H9 (cell line): Measurements from ENCODE around the gene UTP15. TPM values are rescaled to one million over a fixed set of nuclear protein-coding genes. Genes with fewer than 3 reads are reported as not detected.

Source experiments
- DNase-seq: peaks from one replicate; pipeline ENCODE4 v3.0.0-alpha.2; 2017
- H2AFZ ChIP-seq: one replicate; pipeline ENCODE4 v1.6.1; 2013; ENCODE audit warnings: mild to moderate bottlenecking, low read length, control low read depth, moderate library complexity
- H2AK5ac ChIP-seq: 2 replicates; pipeline ENCODE4 v1.6.1; 2013; ENCODE audit warnings: low read length, control low read depth, mixed read lengths; ENCODE audit not compliant: insufficient read length
- H2BK120ac ChIP-seq: one replicate; pipeline ENCODE4 v1.6.1; 2013; ENCODE audit warnings: low read depth, mild to moderate bottlenecking, low read length, control low read depth, inconsistent platforms; ENCODE audit not compliant: poor library complexity, severe bottlenecking
- H2BK12ac ChIP-seq: 2 replicates; pipeline ENCODE4 v1.6.1; 2013; ENCODE audit warnings: low read length, control low read depth, mixed read lengths, low read depth; ENCODE audit not compliant: insufficient read length
- H2BK15ac ChIP-seq: 2 replicates; pipeline ENCODE4 v1.6.1; 2013; ENCODE audit warnings: low read depth, low read length, control low read depth
- H2BK20ac ChIP-seq: one replicate; pipeline ENCODE4 v1.6.1; 2013; ENCODE audit warnings: low read depth, mild to moderate bottlenecking, low read length, control low read depth, inconsistent platforms; ENCODE audit not compliant: poor library complexity, severe bottlenecking
- H2BK5ac ChIP-seq: 2 replicates; pipeline ENCODE4 v1.6.1; 2013; ENCODE audit warnings: low read length, control low read depth, mixed read lengths; ENCODE audit not compliant: insufficient read length
- H3K14ac ChIP-seq: 2 replicates; pipeline ENCODE4 v1.6.1; 2013; ENCODE audit warnings: low read length, control low read depth; ENCODE audit not compliant: insufficient read depth
- H3K18ac ChIP-seq: 2 replicates; pipeline ENCODE4 v1.6.1; 2013; ENCODE audit warnings: low read depth, mild to moderate bottlenecking, mixed read lengths, low read length, control low read depth; ENCODE audit not compliant: insufficient read length
- H3K23ac ChIP-seq: 2 replicates; pipeline ENCODE4 v1.6.1; 2013; ENCODE audit warnings: low read length, control low read depth, mixed read lengths, low read depth; ENCODE audit not compliant: insufficient read length
- H3K23me2 ChIP-seq: 2 replicates; pipeline ENCODE4 v1.6.1; 2013; ENCODE audit warnings: low read depth, mild to moderate bottlenecking, mixed read lengths, low read length, control low read depth; ENCODE audit not compliant: insufficient read length, poor library complexity, severe bottlenecking
- H3K27ac ChIP-seq: 2 replicates; pipeline ENCODE4 v1.5.1; 2013; ENCODE audit warnings: low read length, control low read depth, mixed read lengths, low read depth; ENCODE audit not compliant: insufficient read length
- H3K27me3 ChIP-seq: 2 replicates; pipeline ENCODE4 v1.6.1; 2013; ENCODE audit warnings: low read length, control low read depth, inconsistent platforms; ENCODE audit not compliant: insufficient read depth
- H3K4ac ChIP-seq: 2 replicates; pipeline ENCODE4 v1.6.1; 2013; ENCODE audit warnings: low read depth, mild to moderate bottlenecking, control low read depth, inconsistent platforms, low read length, moderate library complexity
- H3K4me1 ChIP-seq: 2 replicates; pipeline ENCODE4 v1.6.1; 2013; ENCODE audit warnings: low read length, control low read depth, inconsistent platforms; ENCODE audit not compliant: insufficient read depth
- H3K4me2 ChIP-seq: 2 replicates; pipeline ENCODE4 v1.6.1; 2013; ENCODE audit warnings: low read length, control low read depth, mixed read lengths; ENCODE audit not compliant: insufficient read length, insufficient read depth
- H3K56ac ChIP-seq: 2 replicates; pipeline ENCODE4 v1.6.1; 2013; ENCODE audit warnings: low read depth, mild to moderate bottlenecking, mixed read lengths, low read length, control low read depth; ENCODE audit not compliant: insufficient read length
- H3K79me1 ChIP-seq: 2 replicates; pipeline ENCODE4 v1.6.1; 2013; ENCODE audit warnings: low read depth, mild to moderate bottlenecking, moderate library complexity, low read length, control low read depth, inconsistent platforms; ENCODE audit not compliant: insufficient read depth, poor library complexity, severe bottlenecking
- H3K79me2 ChIP-seq: 2 replicates; pipeline ENCODE4 v1.6.1; 2013; ENCODE audit warnings: low read length, control low read depth, inconsistent platforms; ENCODE audit not compliant: insufficient read depth
- H3K9ac ChIP-seq: 2 replicates; pipeline ENCODE4 v1.6.1; 2013; ENCODE audit warnings: low read length, control low read depth, mixed read lengths; ENCODE audit not compliant: insufficient read length; ENCODE audit errors: extremely low read depth
- H3K9me3 ChIP-seq: one replicate; pipeline ENCODE4 v1.6.1; 2013; ENCODE audit warnings: low read depth, low read length, inconsistent platforms; ENCODE audit not compliant: control insufficient read depth
- H3T11ph ChIP-seq: one replicate; pipeline ENCODE4 v1.6.1; 2013; ENCODE audit warnings: mild to moderate bottlenecking, low read length, control low read depth, inconsistent platforms
- H4K20me1 ChIP-seq: one replicate; pipeline ENCODE4 v1.6.1; 2013; ENCODE audit not compliant: control insufficient read depth, insufficient read length, insufficient read depth
- H4K5ac ChIP-seq: 2 replicates; pipeline ENCODE4 v1.6.1; 2013; ENCODE audit warnings: low read depth, mild to moderate bottlenecking, mixed read lengths, low read length, control low read depth; ENCODE audit not compliant: insufficient read length
- H4K8ac ChIP-seq: replicated peaks from 2 replicates; pipeline ENCODE4 v1.6.1; 2013; ENCODE audit warnings: low read length, control low read depth, mixed read lengths, low read depth; ENCODE audit not compliant: insufficient read length
- H4K91ac ChIP-seq: 2 replicates; pipeline ENCODE4 v1.6.1; 2013; ENCODE audit warnings: low read depth, mild to moderate bottlenecking, moderate library complexity, mixed read lengths, low read length, control low read depth; ENCODE audit not compliant: insufficient read length
- H3K27ac Mint-ChIP-seq, 3 experiments: 2 replicates in 2 of 3; 3 replicates in 1 of 3; pipeline ENCODE4 v1.8.0; 2020 to 2021; ENCODE audit warnings: mixed read lengths in 3 of 3, mild to moderate bottlenecking in 1 of 3, moderate library complexity in 1 of 3
- H3K27me3 Mint-ChIP-seq: 2 replicates; pipeline ENCODE4 v1.8.0; 2021; ENCODE audit warnings: low read depth, mild to moderate bottlenecking, moderate library complexity, mixed read lengths
- H3K36me3 Mint-ChIP-seq, 3 experiments: 2 replicates in 2 of 3; 3 replicates in 1 of 3; pipeline ENCODE4 v1.8.0; 2020 to 2021; ENCODE audit warnings: low read depth in 3 of 3, mixed read lengths in 3 of 3; ENCODE audit not compliant: insufficient read depth in 1 of 3
- H3K4me1 Mint-ChIP-seq, 2 experiments: 2 replicates each; pipeline ENCODE4 v1.8.0; 2020; ENCODE audit warnings: mixed read lengths in 2 of 2
- H3K4me3 Mint-ChIP-seq, 2 experiments: 2 replicates in 1 of 2; 3 replicates in 1 of 2; pipeline ENCODE4 v1.8.0; 2020 to 2021; ENCODE audit warnings: mild to moderate bottlenecking in 2 of 2, mixed read lengths in 2 of 2, moderate library complexity in 1 of 2
- H3K9me3 Mint-ChIP-seq, 2 experiments: 2 replicates in 1 of 2; 3 replicates in 1 of 2; pipeline ENCODE4 v1.8.0; 2020; ENCODE audit warnings: mild to moderate bottlenecking in 2 of 2, mixed read lengths in 2 of 2, moderate library complexity in 1 of 2
- WGBS: extraction: QIAGEN DNeasy Blood & Tissue Kit; methylation state at CpG from one replicate; pipeline ENCODE4 v1.1.7; 2013; ENCODE audit warnings: missing lambda C conversion rate, low lambda C conversion rate, mixed read lengths; ENCODE audit not compliant: insufficient read length; ENCODE audit errors: extremely low coverage; 5-methylcytosine and 5-hydroxymethylcytosine counted together
- total RNA-seq: library from RNA; stranded (reverse); gene quantifications from 2 replicates; pipeline ENCODE4 v1.2.1, GENCODE V29; 2021
- TF ChIP-seq, protein P1 (sequence below): fragments of 200-600 bp; sonication (generic); conservative IDR thresholded peaks from 3 replicates; pipeline ENCODE4 v1.8.0; 2021; ENCODE audit warnings: antibody characterized with exemption, mild to moderate bottlenecking

Gene UTP15
- total RNA-seq, 1 experiment from 2014 or later: 43.5 TPM

DNA sequence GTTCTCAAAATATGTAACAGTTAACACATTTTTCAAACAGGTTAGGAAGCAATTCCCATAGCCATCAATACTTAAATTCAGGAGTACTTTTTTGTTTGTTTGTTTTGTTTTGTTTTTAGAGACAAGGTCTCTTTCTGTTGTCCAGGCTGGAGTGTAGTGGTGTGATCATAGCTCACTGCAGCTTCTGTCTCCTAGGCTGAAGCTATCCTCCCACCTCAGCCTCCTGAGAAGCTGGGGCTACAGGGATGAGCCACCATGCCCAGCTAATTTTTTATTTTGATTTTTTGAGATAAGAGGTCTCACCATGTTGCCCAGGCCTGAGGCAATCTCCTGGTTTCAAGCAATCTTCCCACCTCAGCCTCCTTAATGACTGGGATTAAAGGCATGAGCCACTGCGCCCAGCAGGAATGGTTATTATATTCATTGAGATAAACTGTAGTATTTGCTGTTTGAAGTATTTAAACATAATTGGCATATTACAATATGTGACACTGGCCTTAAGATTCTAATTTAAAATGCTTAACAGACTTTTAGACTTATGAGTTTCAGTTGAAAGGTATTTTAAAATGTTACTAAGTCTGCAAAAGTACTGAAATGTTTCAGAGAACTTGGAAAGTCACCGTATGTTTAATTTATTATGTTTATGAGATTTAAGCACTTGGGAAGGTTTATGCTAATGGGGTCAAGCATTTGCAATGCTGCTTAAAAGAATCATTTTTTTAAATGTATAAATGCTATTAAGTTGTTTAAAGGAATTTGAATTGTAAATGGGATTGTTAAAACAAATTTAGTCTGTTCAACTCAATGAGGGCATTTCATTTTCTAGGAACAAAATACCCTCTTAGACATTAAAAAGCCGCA lies 17.0 kb downstream of the UTP15 start:
- Histone ChIP-seq H3T11ph (no peak overlapping the region), H3K4me2 (no peak overlapping the region), H4K91ac (no peak overlapping the region), H3K14ac (no peak overlapping the region), H3K18ac (no peak overlapping the region), H3K23me2 (no peaks in the 10 kb centered on the region), H4K5ac (no peak overlapping the region), H2AK5ac (no peak overlapping the region), H3K27me3 (no peaks in the 10 kb centered on the region), H3K4me1 (no peaks in the 10 kb centered on the region), H4K8ac (no peak overlapping the region), H2BK12ac (no peak overlapping the region), H2BK15ac (no peak overlapping the region), H3K4ac (no peak overlapping the region), H3K9ac (no peak overlapping the region), H3K27ac (no peak overlapping the region), H3K23ac (no peak overlapping the region), H4K20me1 (no peaks in the 10 kb centered on the region), H3K79me2 (no peaks in the 10 kb centered on the region), H2BK5ac (no peak overlapping the region), H2AFZ (no peak overlapping the region), H3K56ac (no peak overlapping the region), H3K9me3 (no peaks in the 10 kb centered on the region), H3K79me1 (no peaks in the 10 kb centered on the region), H2BK120ac (no peak overlapping the region), H2BK20ac (no peak overlapping the region)
- Mint-ChIP-seq H3K4me1 (no peaks in the 10 kb centered on the region), H3K27me3 (no peaks in the 10 kb centered on the region), H3K4me3 (no peak overlapping the region), H3K27ac (no peak overlapping the region), H3K36me3 (peaks cover 15 to 38% (median 31%) of the 10 kb centered on the region in 3 experiments; a peak in 6 of 7 replicates), H3K9me3 (no peaks in the 10 kb centered on the region)
- TF ChIP-seq, protein P1, sequence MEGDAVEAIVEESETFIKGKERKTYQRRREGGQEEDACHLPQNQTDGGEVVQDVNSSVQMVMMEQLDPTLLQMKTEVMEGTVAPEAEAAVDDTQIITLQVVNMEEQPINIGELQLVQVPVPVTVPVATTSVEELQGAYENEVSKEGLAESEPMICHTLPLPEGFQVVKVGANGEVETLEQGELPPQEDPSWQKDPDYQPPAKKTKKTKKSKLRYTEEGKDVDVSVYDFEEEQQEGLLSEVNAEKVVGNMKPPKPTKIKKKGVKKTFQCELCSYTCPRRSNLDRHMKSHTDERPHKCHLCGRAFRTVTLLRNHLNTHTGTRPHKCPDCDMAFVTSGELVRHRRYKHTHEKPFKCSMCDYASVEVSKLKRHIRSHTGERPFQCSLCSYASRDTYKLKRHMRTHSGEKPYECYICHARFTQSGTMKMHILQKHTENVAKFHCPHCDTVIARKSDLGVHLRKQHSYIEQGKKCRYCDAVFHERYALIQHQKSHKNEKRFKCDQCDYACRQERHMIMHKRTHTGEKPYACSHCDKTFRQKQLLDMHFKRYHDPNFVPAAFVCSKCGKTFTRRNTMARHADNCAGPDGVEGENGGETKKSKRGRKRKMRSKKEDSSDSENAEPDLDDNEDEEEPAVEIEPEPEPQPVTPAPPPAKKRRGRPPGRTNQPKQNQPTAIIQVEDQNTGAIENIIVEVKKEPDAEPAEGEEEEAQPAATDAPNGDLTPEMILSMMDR: no peak
- DNase-seq: no peak
- no CpG with 5 or more reads among the region's 3 CpGs for WGBS
